ENCODE measurements around the gene ZNF532.

DNA sequence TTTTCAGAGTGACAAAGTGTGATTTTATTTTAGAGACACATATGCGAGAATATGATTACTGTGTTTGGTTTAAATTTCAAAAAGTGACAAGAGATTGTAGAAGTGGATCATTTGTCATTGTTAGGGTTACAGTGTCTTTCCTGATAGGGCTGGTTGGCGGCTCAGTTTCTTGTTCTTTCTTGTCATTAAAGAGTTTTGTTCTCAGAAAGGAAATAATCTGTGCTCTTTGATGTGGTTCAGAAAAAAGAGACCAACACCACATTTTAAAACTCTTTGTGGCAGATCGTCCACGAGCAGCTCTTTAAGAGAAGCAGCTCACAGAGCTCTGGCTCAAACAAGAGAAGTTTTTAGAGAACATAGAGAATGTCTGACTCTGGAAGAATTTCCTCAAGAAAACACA, 45.6 kb upstream of the ZNF532 start:
- no peak for TF ChIP-seq POLR2A (IDR thresholded peaks at IDR 0.05)
- TF ChIP-seq, protein P1, sequence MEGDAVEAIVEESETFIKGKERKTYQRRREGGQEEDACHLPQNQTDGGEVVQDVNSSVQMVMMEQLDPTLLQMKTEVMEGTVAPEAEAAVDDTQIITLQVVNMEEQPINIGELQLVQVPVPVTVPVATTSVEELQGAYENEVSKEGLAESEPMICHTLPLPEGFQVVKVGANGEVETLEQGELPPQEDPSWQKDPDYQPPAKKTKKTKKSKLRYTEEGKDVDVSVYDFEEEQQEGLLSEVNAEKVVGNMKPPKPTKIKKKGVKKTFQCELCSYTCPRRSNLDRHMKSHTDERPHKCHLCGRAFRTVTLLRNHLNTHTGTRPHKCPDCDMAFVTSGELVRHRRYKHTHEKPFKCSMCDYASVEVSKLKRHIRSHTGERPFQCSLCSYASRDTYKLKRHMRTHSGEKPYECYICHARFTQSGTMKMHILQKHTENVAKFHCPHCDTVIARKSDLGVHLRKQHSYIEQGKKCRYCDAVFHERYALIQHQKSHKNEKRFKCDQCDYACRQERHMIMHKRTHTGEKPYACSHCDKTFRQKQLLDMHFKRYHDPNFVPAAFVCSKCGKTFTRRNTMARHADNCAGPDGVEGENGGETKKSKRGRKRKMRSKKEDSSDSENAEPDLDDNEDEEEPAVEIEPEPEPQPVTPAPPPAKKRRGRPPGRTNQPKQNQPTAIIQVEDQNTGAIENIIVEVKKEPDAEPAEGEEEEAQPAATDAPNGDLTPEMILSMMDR (IDR thresholded peaks at IDR 0.05), result no peak

Measured in tibial nerve (tissue), 3 donors.